GM12892 (cell line): ENCODE data around the gene IGFBP2.

ENCODE experiments used
- POLR2A ChIP-seq: IDR thresholded peaks from 2 replicates; pipeline ENCODE4 v1.6.1; 2011; ENCODE audit warnings: low read depth, low read length, control low read depth
- POLR2AphosphoS5 ChIP-seq: IDR thresholded peaks from 2 replicates; pipeline ENCODE4 v1.6.1; 2011; ENCODE audit warnings: low read depth, low read length, control low read depth
- TAF1 ChIP-seq: IDR thresholded peaks from 2 replicates; pipeline ENCODE4 v1.6.1; 2011; ENCODE audit warnings: low read depth, mild to moderate bottlenecking, control low read depth, low read length, borderline replicate concordance

DNA sequence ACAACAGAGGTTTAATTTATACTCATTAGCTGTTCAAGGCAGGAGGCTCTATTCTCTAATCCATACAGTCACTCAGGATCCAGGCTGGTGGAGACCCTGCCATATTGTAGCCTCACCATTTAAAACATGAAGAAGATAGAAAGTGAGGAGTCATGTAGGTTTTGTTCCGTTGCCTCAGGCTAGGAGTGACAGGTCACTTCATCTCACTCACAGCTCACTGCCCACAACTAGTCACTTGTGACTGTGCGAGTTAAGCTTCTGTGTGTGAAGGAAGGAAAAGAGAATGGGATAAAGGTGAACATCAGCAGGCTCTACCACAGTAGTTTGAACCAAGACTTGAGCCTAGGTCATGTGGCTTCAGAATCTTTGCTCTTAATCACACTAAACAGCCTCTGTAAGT is 9.0 kb upstream of the IGFBP2 start:
- TF ChIP-seq TAF1 (no peak), POLR2A (no peak), POLR2AphosphoS5 (no peak)
